Endodermal cell (in vitro differentiated cells): ENCODE measurements around the gene KDELR1. TPM values are rescaled to one million over a fixed set of nuclear protein-coding genes. Genes with fewer than 3 reads are reported as not detected.

Experiments used
- DNase-seq: peaks from one replicate; pipeline ENCODE4 v3.0.0-alpha.2; 2017
- H3K27ac ChIP-seq: 2 replicates; pipeline ENCODE4 v1.5.1; 2013; ENCODE audit warnings: mild to moderate bottlenecking, low read depth, low read length, moderate library complexity
- H3K27me3 ChIP-seq: 2 replicates; pipeline ENCODE4 v1.6.1; 2013; ENCODE audit warnings: mild to moderate bottlenecking, low read length, moderate library complexity; ENCODE audit not compliant: insufficient read depth, control insufficient read depth, poor library complexity, severe bottlenecking
- H3K36me3 ChIP-seq: 2 replicates; pipeline ENCODE4 v1.7.0; 2013; ENCODE audit warnings: mild to moderate bottlenecking, low read length, moderate library complexity; ENCODE audit not compliant: control insufficient read depth, insufficient read depth
- H3K4me1 ChIP-seq: one replicate; pipeline ENCODE4 v1.7.0; 2013; ENCODE audit warnings: low read length; ENCODE audit not compliant: control insufficient read depth, insufficient read depth
- H3K4me3 ChIP-seq: 2 replicates; pipeline ENCODE4 v1.5.1; 2013; ENCODE audit warnings: mild to moderate bottlenecking, low read length, moderate library complexity
- H3K9ac ChIP-seq: 2 replicates; pipeline ENCODE4 v1.6.1; 2013; ENCODE audit warnings: mild to moderate bottlenecking, low read length, moderate library complexity; ENCODE audit not compliant: poor library complexity, severe bottlenecking; ENCODE audit errors: extremely low read depth
- H3K9me3 ChIP-seq: 2 replicates; pipeline ENCODE4 v1.6.1; 2013; ENCODE audit warnings: mild to moderate bottlenecking, low read length, moderate library complexity; ENCODE audit not compliant: control insufficient read depth
- H3K27ac Mint-ChIP-seq: 2 replicates; pipeline ENCODE4 v1.8.0; 2020; ENCODE audit warnings: mixed read lengths
- H3K27me3 Mint-ChIP-seq: 2 replicates; pipeline ENCODE4 v1.8.0; 2021; ENCODE audit warnings: mild to moderate bottlenecking, mixed read lengths; ENCODE audit not compliant: insufficient read depth
- H3K36me3 Mint-ChIP-seq: 2 replicates; pipeline ENCODE4 v1.8.0; 2020; ENCODE audit warnings: low read depth, mixed read lengths
- H3K4me1 Mint-ChIP-seq: 2 replicates; pipeline ENCODE4 v1.8.0; 2020; ENCODE audit warnings: mixed read lengths
- H3K4me3 Mint-ChIP-seq: 2 replicates; pipeline ENCODE4 v1.8.0; 2020; ENCODE audit warnings: mild to moderate bottlenecking, moderate library complexity, mixed read lengths
- H3K9me3 Mint-ChIP-seq: 2 replicates; pipeline ENCODE4 v1.8.0; 2020; ENCODE audit warnings: mild to moderate bottlenecking, mixed read lengths
- CTCF ChIP-seq: fragments of 200-600 bp; sonication (generic); conservative IDR thresholded peaks from 2 replicates; pipeline ENCODE4 v1.5.0; 2021; ENCODE audit warnings: antibody characterized with exemption, mild to moderate bottlenecking
- WGBS, 2 experiments: methylation state at CpG; one replicate each; pipeline versions ENCODE4 v1.1.5 to v1.1.7; 2013; ENCODE audit warnings: missing lambda C conversion rate in 2 of 2, mixed read lengths in 1 of 2; ENCODE audit not compliant: insufficient coverage in 1 of 2, insufficient read length in 1 of 2; 5-methylcytosine and 5-hydroxymethylcytosine counted together
- total RNA-seq, 2 donors: library from RNA; stranded (reverse); fragmentation: NEBNext Ultra II Directional in 1 of 2; extraction: Animal tissue kit (Norgen Biotek cat#: 25700) in 1 of 2; gene quantifications; 2 replicates in 1 of 2; 3 replicates in 1 of 2; pipeline ENCODE4 v1.2.1, GENCODE V29; 2021

Gene KDELR1
- total RNA-seq, 2 donors from 2014 or later: 227 to 285 TPM

- Mint-ChIP-seq H3K9me3 (no peaks in the 10 kb centered on the region), H3K27me3 (peaks cover 4% of the 10 kb centered on the region), H3K4me1 (no peaks in the 10 kb centered on the region), H3K4me3 (no peak overlapping the region), H3K36me3 (peaks cover 58% of the 10 kb centered on the region), H3K27ac (no peak overlapping the region)
- H3K27ac ChIP-seq: no peak overlapping the region
- no peak overlapping the region for H3K4me3 ChIP-seq
- no peaks in the 10 kb centered on the region for H3K27me3 ChIP-seq
- no peak overlapping the region for H3K9ac ChIP-seq
- no peaks in the 10 kb centered on the region for H3K4me1 ChIP-seq
- H3K9me3 ChIP-seq: no peaks in the 10 kb centered on the region
- no peak for TF ChIP-seq CTCF
- DNase-seq: no peak
- H3K36me3 ChIP-seq: peaks cover 68% of the 10 kb centered on the region
- 88 to 100% methylated on average over 1 to 2 of the region's 3 CpGs for WGBS, 2 experiments
These were observed 4.4 kb downstream of the KDELR1 start for GRCh38 chr19:48386981-48387380.

DNA sequence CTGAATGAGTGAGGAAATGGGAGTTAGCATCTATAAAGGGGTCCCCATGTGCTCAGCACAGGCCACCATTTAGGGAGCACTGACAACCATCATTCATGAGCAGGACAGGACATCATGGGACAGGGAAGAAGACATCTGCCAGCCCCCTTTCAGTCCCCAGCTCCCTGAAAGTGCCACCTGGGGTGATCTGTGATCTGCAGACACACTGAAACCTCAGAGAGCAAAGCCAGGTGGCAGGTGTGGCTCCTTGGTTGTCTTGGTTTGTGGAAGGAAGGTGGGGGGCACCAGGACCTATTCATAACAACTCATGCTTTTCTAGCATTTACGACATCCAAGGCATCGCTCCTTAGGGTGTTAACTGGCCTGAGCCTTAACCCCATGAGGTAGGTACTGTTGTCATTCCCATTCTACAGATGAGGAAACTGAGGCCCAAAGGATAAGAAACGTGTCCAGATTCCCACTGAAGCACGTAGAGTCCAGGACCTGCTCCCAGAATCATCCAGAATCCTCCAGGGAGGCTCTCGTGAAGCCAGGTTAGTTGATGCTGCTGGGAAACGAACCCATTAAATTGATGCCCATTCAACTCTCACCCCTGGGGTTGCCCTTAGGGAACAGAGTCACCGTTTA, 5.8 kb downstream of the KDELR1 start:
- no peak overlapping the region for H3K9ac ChIP-seq
- Mint-ChIP-seq H3K4me1 (no peaks in the 10 kb centered on the region), H3K27me3 (no peaks in the 10 kb centered on the region), H3K36me3 (peaks cover 66% of the 10 kb centered on the region), H3K27ac (no peak overlapping the region), H3K4me3 (no peak overlapping the region), H3K9me3 (no peaks in the 10 kb centered on the region)
- H3K9me3 ChIP-seq: no peaks in the 10 kb centered on the region
- no peak for TF ChIP-seq CTCF
- peaks cover 78% of the 10 kb centered on the region for H3K36me3 ChIP-seq
- no peaks in the 10 kb centered on the region for H3K4me1 ChIP-seq
- no peaks in the 10 kb centered on the region for H3K27me3 ChIP-seq
- H3K27ac ChIP-seq: no peak overlapping the region
- H3K4me3 ChIP-seq: no peak overlapping the region
- 93 to 95% methylated on average over 5 to 7 of the region's 7 CpGs for WGBS, 2 experiments
- DNase-seq: no peak

DNA sequence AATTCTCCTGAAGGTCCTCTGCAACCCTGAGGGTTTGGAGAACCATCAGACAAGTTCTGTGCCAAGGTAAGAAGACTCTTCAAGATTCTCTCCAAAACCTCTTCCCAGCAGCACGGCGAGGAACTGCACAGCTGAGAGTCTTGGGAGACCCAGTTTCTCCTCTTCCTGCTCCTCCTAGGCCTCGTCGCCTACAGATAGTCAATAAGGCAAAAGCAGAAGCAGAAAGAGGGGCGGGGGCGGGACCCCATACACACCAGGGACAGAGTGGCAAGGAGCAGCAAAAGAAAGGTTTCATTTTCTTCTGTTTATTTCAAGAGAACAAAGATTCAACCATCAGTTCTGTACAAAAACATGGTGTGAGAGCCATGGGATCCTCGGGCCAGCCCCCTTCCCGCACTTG, 9.1 kb downstream of the KDELR1 start:
- Mint-ChIP-seq H3K36me3 (peaks cover 46% of the 10 kb centered on the region), H3K9me3 (no peaks in the 10 kb centered on the region), H3K27me3 (no peaks in the 10 kb centered on the region), H3K27ac (no peak overlapping the region), H3K4me1 (no peaks in the 10 kb centered on the region), H3K4me3 (no peak overlapping the region)
- no peak for TF ChIP-seq CTCF
- Histone ChIP-seq H3K4me3 (no peak overlapping the region), H3K27me3 (no peaks in the 10 kb centered on the region), H3K27ac (no peak overlapping the region), H3K9ac (no peak overlapping the region), H3K36me3 (peaks cover 54% of the 10 kb centered on the region), H3K4me1 (no peaks in the 10 kb centered on the region), H3K9me3 (no peaks in the 10 kb centered on the region)
- no peak for DNase-seq
- WGBS, 2 experiments: 95 to 97% methylated on average over 5 to 8 of the region's 8 CpGs
